NCI-H774 (cell line): ENCODE data around the gene PSD2.

ENCODE experiments used
- DNase-seq: peaks from one replicate; lab custom pipeline; 2025; lab: John Stamatoyannopoulos, UW

Gene PSD2

DNA sequence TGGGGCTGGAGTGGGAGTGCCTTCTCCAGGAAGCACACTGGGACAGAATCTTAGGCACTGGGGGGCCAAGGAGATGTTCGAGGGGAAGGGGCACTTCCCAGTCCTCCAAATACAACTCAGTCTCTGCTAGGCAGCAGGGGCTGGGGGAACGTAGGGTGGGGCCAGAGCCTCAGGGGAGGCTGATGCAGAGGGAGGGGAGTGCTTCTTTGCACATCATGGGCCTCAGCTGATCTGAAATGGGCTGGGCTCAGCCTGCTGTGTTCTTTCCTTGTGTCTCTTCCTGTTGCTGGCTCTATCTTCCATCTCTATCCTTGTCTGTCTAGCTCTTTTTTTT, 15.6 kb downstream of the PSD2 start:
- DNase-seq: no peak

DNA sequence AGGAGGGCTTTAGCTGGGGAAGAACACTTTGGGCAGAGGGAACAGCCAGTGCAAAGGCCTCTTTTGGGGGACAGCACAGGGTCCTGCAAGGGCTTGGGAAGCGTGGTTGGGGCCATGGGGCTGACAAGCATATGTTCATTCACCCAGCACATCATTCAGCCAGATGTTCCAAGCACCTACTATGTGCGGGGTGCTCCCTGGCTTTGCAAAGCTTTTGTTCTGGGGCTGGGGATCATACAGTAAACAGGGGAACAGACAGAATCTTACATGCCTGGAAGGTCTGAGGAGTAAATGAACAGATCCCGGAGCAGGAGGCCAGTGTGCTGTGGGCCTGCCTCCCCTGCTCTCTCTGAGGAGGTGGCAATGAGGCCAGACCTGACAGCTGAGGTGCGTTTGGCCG, 16.7 kb downstream of the PSD2 start:
- no peak for DNase-seq

DNA sequence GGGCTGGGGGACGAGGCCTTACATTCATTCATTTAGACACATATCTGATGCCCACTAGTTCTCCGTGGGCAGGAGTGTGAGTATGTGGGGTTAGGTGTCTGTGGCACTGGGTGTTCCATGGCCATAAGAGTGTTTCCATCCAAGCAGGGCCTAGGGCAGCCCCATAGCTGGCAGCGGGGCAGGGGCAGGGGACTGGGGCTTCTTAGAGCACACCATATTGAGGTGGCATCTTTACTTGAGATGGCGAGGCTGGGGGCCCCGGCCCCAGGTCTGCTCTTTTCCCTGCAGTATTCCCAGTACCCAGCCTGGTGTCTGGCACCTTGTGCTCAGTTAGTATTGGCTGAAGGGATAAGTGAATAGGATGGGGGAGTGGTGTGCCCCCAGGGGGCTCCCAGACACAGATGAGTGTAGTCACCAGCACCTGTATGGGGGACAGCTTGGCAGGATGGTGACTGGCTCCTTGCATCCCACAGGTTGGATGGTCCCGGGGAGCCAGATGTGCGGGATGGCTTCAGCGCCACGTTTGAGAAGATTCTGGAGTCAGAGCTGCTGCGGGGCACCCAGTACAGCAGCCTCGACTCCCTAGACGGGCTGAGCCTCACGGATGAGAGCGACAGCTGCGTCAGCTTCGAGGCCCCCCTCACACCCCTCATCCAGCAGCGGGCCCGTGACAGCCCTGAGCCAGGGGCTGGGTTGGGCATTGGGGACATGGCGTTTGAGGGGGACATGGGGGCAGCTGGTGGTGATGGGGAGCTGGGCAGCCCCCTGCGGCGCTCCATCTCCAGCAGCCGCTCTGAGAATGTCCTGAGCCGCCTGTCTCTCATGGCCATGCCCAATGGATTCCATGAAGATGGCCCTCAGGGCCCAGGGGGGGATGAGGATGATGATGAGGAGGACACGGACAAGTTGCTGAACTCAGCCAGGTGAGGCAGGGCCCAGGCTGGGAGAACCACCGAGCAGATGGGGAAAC, 17.5 kb downstream of the PSD2 start:
- DNase-seq: no peak

DNA sequence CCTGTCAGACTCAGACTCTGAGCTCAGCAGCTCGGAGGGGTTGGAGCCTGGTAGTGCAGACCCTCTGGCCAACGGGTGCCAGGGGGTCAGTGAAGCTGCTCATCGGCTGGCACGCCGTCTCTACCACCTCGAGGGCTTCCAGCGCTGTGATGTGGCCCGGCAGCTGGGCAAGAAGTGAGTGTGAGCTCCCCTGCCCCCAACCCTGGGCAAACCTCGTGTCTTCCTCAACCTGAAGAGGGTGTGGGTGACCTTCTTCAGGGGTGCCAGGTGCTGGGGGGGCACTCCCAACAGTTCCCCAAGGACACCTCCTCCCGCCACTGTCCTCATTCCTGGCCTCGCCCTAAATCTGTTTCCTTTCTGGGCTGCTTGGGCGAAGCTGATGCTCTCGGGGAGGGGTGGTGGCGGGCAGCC, 18.6 kb downstream of the PSD2 start:
- DNase-seq: no peak

DNA sequence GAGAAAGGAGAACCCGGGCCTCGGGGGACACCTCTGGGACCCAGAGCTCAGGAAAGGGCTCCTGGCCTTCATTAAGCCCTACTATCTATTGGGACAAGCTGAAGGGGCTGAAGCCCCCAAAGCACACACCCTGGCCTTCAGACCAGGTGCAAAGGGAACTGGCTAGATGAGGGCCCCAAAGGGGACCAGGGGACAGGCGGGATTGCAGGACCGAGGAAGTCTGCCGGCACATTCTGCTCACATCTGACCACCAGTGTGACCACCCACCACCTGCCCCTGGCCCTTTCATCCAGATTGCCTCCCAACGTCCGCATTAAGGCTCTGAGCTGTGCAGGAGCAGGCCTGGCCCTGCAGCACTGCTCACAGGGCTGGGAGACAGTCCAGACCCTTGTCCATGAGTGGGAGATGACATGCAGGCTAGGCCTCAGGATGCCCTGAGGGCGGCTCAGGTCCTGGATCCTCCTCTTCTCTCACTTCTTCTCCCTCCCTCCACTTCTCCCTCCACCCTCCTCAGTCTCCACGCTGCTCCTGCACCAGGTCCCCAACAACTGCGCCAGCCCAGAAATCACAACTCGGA, 19.2 kb downstream of the PSD2 start:
- DNase-seq: no peak

DNA sequence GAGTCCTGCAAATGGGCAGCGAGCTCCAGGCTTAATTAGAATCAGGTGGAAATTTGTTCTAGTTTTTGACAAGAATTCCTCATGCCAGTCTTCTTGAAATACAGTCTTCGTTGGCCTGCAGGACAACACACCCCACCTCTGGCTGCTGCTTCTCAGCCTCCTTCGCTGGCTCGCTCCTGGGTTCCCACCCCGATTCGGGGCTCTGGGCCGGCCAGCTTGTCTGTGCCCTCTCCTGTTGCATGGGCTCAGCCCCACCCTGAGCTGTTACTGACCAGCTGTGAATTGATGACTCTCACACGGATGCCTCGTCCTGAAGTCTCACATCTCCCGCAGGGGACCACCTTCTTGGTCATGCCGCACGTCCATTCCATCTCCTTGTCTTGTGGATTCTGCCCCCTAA, 21.0 kb downstream of the PSD2 start:
- no peak for DNase-seq

DNA sequence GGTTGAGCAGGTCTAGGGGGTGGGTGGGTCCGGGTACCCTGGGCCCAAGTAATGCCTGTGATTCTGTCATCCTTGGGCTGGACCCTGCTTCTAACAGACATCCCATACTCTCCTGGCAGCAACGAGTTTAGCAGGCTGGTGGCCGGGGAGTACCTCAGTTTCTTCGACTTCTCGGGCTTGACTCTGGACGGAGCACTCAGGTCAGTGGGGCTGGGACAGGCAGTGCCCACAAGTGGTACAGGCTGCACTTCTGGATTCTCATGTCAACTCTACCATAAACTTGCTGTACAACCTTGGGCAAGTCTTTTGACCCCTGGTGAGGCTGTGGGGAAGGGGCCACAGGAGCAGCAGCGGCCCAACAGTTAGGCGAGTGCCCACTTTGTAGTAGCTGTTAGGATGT, 21.8 kb downstream of the PSD2 start:
- no peak for DNase-seq

DNA sequence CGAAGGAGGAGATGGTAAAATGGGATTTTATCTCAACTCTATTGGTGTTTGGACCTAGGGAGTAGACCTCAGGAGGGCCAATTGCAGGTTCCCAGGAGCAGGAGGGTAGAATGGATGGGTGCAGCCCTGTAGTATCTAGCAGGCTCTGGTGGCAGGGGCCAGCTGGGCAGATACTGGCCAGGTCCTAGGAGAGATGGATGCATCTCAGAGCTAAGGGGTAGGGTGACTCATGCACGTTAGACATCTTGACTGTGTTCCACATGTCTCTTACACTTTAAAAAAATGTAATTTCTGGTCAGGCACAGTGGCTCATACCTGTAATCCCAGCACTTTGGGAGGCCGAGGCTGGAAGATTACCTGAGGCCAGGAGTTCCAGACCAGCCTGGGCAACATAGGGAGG, 22.4 kb downstream of the PSD2 start:
- DNase-seq: no peak

DNA sequence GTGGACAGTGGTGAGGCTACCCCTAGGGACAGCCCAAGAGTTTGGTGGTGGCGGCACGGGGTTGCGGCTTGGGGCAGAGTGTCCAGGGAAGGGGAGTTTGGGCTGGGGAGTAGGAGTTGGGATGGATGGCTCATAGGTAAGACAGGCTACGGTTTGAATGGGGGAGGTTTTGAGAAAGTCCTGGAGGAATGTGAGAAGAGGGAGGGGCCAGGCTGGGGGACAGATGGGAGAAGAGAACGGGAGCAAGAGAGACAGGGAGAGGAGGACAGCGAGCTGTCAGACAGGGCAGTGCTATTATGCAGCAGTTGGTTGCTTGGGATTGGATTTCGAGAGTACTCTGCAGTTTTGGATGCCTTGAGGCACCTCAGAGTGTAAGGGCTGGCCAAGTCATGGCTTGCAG, 24.5 kb downstream of the PSD2 start:
- DNase-seq: no peak

DNA sequence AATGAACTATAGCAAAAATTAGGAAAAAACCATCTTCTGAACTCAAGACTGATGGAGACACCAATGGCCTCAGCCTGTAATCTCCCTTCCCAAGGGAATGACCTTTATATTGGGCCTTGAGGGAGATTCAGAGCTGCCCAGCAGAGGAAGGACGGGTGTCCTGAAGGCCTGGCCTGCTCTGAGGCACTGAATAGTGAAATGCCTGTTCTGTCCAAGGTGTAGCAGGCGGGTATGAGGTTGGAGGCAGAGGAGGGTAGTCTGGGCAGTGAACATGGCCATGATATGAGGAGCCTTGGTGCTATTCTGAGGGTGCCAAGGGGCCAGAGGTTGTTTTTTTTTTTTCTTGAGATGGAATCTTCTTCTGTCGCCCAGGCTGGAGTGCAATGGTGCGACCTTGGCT, 25.0 kb downstream of the PSD2 start:
- no peak for DNase-seq

DNA sequence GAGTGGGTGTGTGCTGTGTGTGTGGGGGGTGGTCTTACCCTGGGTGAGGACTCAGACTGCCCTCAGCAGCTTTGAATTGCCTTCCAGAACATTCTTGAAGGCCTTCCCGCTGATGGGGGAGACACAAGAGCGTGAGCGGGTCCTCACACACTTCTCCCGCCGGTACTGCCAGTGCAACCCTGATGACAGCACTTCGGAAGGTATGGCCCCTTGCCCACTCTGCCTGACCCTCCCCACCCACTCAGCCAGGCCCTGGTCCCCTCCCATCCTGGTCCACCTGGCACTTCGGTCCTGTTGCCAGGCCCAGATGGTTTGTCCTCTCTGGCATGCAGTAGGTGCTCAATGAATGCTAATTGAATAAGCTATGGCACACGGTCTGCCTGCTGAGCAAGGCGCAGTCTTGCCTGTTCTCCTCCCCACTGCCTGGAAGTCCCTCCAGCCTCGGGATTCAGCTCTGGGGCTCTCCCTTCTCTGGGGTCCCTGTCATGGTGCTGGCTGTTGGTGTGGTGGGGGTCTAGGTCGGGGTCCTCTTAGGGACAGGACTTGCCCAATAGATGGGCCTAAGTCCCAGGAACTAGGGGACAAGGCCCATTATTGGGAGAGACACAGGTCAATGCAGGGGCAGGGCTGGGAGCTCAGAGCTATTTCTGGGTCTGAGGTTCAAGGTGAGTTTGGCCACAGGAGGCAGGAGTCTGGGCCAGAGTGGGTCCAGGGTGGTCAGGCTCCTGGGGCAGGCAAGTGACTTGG, 26.4 kb downstream of the PSD2 start:
- DNase-seq: no peak

DNA sequence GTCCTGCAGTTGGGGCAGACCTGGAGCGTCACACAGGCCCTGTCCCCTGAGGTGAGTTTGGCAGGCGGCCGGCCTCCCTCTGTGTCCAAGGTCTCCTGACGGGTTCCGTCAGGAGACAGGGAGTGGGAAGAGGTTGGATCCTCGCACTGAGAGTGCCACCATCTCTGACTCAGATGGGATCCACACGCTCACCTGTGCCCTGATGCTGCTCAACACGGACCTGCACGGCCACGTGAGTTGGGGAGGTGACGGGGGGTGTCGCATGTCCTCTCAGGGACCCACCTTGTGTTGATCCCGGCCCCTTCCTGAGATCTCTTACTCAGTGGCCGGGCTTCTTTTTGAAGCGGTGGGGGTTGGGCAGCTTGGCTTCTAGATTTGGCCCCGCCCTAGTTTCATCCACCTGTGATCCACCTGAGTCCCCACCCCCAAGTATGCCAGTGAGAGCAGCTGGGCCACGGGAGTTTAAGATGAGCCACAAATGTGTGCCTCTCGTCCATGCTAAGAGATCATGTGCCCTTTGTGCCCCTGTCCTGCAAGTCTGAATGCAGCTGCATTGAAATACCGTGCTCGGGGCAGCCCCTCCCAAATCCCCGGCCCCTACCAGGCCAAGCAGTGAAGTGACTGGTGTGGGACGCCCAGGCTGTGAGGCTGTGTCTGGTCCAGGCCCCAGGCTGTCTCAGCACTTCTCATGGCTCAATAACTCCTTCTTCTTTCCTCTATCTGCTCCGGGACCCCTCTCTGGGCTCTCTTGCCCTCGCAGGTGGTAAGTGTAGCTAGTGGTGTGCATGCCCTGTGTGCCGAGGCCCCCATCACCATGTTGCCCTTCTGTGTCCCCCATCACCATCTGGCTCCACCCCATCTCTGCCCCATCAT, 27.2 kb downstream of the PSD2 start:
- no peak for DNase-seq

DNA sequence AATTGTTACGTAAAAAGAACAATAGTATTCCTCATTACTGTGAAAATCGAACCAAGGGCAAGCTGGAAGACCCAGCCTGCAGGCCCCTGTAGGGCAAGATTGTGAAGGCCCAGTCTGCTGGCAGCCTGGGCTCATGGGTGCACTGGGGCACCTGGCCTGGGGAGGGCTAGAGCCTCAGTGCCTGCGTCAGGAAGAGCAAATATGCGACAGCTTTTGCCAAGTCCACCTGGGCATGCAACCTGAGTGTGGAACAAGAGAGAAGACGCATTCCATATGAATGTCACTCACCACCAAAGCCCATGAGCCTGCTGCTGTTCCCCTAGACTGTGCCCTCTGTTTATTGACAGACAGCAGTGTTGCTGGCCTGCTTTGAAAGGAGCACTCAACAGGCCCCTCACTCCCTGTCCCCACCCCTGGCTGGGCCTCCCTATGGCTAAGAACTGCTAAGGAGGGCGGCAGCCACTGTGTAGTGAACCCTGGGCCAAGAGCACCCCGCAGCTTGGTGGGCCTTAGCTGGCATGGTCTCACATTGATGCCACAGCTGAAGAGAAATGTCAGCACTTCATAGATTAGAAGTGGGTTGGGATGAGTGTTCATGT, 28.2 kb downstream of the PSD2 start:
- DNase-seq: no peak

DNA sequence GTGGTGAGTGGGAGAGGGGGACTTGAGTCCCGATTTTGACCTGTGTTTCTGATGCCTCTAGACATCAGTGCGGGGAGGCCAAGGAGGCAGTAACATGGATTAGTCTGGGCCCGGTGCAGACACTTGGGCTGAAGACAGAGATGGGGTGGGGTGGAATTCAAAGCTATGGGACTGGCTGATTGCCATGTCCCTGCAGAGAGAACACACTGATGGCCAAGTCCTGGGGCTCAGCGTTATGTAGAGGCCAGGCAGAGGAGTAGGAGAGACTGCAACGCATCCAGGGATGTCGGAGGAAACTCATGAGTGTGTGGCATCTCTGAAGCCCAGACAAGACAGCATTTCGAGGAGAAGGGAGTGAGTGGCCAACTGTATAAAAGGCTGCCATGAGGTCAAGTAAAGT, 30.1 kb downstream of the PSD2 start:
- no peak for DNase-seq

DNA sequence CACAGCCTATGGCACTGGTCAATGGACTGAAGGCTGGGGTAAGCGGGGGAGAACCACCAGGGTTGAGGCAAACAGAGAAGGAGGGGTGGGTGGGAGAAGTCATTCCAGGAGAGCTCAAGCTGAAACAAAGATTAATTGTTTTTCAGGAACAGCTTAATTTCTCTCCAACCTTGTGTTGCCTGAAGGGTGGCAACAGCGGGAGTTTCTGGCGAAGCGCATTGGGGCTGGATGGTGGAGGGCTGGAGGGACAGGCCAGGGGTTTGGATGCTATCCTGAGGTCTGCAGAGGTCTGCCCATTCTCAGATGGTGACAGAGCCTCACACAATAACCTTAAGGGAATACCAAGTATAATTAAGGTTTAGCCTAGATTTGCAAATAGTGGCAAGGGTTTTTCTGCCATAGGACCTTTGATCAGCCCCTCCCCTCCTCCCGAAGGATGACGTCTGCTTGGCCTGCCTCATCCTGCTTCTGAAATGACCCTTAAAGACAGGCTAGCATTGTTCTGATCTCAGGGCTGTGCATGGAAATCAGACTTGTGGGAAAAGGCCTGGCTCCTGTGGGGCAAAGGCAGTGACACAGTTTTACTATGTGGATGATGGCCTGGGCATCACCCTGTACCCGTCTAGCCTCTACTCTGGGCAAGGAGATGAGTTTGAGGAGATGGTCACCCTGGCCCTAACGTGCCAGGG, 32.7 kb downstream of the PSD2 start:
- DNase-seq: no peak

DNA sequence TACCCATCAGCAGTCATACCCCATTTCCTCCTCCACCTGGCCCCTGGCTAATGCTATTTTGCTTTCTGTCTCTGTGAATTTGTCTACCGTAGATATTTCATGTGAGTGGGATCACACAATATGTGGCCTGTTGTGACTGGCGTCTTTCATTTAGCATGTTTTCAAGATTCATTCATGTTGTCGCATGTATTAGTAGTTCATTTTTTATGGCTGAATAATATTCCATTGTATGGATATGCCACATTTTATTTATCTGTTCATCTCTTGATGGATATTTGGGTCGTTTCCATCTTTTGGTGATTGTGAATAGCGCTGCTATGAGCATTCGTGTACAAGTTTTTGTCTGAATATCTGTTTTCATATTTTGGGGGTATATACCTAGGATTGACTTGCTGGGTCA, 33.9 kb downstream of the PSD2 start:
- DNase-seq: no peak

DNA sequence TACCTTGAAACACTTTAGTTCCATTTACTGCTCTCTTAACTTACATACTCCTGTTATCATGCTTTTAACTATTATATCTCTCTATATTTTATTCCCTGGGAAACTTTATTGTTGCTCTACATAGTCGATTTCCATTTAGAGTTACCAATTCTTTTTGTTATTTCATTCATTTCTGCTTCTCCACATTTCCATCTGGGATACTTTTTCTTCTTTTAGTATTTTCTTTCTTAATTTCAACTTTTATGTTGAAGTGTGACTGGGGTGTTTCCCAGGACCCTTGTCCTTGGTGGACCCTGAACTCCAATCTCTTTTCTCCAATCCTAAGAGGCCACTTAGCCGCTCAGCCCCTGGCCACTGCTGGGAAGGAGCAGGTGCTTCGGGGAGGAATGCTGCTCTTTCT, 36.0 kb downstream of the PSD2 start:
- no peak for DNase-seq

DNA sequence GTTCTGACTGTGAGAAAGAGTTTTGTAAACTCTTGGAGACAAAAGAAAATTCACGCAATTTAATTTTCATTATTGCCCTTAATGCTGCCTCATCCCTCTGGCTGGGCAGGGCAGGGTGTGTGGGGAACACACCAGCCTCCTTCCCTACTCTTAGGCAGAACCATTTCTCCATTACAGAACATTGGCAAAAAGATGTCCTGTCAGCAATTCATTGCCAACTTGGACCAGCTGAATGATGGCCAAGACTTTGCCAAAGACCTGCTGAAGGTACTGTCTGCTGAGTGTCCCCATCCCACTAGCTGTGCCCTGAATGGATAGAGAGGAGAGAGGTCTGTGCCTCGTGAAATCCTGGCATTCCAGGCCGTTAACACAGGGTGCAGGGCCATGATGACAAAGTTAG, 37.9 kb downstream of the PSD2 start:
- no peak for DNase-seq

DNA sequence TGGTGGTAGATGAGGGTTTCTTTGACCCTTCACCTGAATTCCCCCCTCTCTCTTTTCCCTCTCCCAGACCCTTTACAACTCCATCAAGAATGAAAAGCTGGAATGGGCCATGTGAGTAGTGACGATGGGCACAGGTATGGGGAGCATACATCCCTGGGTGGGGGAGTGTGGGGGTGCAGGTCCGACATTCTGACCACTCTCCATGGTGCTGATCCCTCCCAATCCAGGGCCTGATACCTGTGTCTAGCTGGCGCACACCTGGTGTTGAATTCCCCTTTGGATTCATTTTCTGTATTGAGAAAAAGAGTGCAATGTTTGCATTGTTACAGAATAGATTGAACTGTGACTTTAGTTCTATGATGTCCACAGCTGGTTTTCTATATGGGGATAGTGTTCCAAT, 40.0 kb downstream of the PSD2 start:
- no peak for DNase-seq

DNA sequence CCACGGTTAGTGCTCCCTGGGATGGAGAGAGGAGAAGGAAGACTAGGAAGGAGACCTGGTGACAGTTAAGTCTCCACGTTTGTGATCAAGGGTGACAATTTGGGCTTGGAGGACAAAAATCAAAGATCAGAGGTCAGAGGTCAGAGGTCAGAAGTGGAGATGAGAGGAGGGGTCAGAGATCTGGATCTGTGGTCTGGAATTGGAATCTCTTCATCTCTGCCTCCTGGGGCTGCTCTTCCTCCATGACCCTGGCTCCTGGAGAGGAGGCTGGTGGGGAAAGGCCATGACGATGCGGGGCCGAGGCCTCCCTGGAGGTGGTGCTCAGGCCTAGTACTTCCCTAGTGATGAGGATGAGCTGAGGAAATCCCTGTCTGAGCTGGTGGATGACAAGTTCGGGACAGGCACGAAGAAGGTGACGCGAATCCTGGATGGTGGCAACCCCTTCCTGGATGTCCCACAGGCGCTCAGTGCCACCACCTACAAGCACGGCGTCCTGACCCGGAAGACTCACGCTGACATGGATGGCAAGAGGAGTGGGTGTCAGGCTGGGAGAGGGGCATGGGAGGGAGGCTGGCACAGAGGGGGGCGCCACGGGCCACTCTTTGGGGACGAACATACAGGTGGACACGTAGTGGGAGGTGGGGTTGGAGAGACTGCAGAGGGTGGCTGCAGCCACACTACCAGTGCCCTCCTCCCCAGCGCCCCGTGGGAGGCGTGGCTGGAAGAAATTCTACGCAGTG, 41.0 kb downstream of the PSD2 start:
- no peak for DNase-seq
